AG09309 (cell line): ENCODE data around the gene SLC20A1.

ENCODE experiments used
- DNase-seq: peaks from one replicate; pipeline ENCODE4 v3.0.0-alpha.2; 2010; ENCODE audit warnings: low read depth
- H3K4me3 ChIP-seq: 2 replicates; pipeline ENCODE4 v1.5.1; 2011; ENCODE audit warnings: mild to moderate bottlenecking, low read depth, low read length, moderate library complexity; ENCODE audit not compliant: control insufficient read depth
- TF ChIP-seq, protein P1 (sequence below): IDR thresholded peaks from 2 replicates; pipeline ENCODE4 v1.5.1; 2011; ENCODE audit warnings: mild to moderate bottlenecking, low read depth, low read length, inconsistent platforms; ENCODE audit not compliant: insufficient read depth, control insufficient read depth; ENCODE audit errors: missing control alignments

Gene SLC20A1

DNA sequence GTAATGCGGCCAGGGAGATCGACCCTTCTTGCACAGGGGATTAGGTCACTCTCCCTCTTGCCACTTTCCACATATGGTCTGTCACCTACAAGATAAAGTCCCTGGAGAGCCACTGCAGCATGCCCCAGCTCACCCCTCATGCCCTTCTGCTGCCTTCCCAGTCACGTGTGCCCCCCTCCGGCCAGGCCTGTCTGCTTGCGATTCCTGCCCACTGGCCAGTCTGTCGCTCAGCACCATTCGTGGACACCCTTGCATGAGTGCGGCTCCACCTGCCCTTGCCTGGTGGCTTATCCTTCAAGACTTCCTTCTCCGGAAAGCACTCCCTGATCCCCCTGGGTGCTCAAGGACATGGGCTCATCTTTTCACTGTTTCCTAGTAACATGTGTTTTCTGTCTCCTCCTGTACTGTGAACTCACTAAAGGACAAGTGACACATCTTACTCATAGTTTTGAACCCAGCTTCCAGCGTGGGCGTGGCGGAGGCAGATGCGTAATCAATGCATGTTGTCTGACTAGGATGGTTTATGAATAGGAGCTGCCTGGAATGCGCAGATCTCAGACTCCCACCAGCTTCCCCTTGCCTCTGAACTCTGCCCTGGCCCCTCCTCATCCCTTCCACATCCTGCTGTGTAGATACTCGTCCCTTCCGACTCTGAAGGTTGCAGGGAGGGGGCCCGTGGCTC lies 67.3 kb downstream of the SLC20A1 start:
- TF ChIP-seq, protein P1, sequence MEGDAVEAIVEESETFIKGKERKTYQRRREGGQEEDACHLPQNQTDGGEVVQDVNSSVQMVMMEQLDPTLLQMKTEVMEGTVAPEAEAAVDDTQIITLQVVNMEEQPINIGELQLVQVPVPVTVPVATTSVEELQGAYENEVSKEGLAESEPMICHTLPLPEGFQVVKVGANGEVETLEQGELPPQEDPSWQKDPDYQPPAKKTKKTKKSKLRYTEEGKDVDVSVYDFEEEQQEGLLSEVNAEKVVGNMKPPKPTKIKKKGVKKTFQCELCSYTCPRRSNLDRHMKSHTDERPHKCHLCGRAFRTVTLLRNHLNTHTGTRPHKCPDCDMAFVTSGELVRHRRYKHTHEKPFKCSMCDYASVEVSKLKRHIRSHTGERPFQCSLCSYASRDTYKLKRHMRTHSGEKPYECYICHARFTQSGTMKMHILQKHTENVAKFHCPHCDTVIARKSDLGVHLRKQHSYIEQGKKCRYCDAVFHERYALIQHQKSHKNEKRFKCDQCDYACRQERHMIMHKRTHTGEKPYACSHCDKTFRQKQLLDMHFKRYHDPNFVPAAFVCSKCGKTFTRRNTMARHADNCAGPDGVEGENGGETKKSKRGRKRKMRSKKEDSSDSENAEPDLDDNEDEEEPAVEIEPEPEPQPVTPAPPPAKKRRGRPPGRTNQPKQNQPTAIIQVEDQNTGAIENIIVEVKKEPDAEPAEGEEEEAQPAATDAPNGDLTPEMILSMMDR: no peak

More for the DNA sequence above, 67.3 kb downstream of the SLC20A1 start:
- H3K4me3 ChIP-seq: no peak overlapping the region
- no peak for DNase-seq
